Transverse colon (tissue), 3 donors: Measurements from ENCODE around the gene DPY19L1.

ENCODE experiments used
- EP300 ChIP-seq: sonication (generic); formaldehyde crosslinking; IDR thresholded peaks from one replicate; pipeline ENCODE4 v1.6.1; 2017; ENCODE audit warnings: antibody characterized with exemption, low read depth
- POLR2A ChIP-seq: fragments of 450-650 bp; IDR thresholded peaks from one replicate; pipeline ENCODE4 v1.6.1; 2016; ENCODE audit warnings: antibody characterized with exemption, mild to moderate bottlenecking, moderate library complexity
- TF ChIP-seq, protein P1 (sequence below), 5 experiments: fragments of 200-600 bp in 3 of 5; fragments of 450-650 bp in 2 of 5; sonication (generic) in 3 of 5; IDR thresholded peaks; 1 replicate in 2 of 5; 2 replicates in 3 of 5; pipeline ENCODE4 v1.5.1; 2016 to 2017; ENCODE audit warnings: antibody characterized with exemption in 5 of 5, inconsistent platforms in 3 of 5, mild to moderate bottlenecking in 2 of 5, moderate library complexity in 1 of 5

DNA sequence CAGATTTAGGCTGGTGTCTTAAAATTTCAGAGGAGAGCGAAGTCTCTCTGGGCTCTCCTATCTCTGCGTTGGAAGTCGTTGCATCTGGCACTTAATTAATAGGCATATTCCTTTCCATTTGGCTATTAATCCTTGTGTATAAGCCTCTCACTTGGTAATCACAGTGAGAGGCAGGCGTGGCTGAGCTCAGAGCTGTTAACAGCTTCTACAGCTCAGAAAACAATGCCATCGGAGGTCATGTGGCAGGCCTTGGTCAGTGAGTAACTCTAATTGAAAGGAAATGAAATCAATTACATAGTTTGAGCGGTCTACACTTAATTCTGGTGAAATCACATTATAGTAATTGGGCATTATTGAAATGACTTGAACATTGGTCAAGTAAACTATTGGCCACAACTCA is 135.1 kb downstream of the DPY19L1 start:
- TF ChIP-seq POLR2A (no peak), EP300 (no peak)
- TF ChIP-seq, protein P1, sequence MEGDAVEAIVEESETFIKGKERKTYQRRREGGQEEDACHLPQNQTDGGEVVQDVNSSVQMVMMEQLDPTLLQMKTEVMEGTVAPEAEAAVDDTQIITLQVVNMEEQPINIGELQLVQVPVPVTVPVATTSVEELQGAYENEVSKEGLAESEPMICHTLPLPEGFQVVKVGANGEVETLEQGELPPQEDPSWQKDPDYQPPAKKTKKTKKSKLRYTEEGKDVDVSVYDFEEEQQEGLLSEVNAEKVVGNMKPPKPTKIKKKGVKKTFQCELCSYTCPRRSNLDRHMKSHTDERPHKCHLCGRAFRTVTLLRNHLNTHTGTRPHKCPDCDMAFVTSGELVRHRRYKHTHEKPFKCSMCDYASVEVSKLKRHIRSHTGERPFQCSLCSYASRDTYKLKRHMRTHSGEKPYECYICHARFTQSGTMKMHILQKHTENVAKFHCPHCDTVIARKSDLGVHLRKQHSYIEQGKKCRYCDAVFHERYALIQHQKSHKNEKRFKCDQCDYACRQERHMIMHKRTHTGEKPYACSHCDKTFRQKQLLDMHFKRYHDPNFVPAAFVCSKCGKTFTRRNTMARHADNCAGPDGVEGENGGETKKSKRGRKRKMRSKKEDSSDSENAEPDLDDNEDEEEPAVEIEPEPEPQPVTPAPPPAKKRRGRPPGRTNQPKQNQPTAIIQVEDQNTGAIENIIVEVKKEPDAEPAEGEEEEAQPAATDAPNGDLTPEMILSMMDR (IDR thresholded peaks at IDR 0.05), result no peak
